ENCODE results near the gene MEGF6.

MEGF6 gene

GRCh38 chr1:3501856-3502640 lies 109.3 kb downstream of the MEGF6 start:
- no peak overlapping the region for H3K27ac ChIP-seq
- TF ChIP-seq ZFX (IDR thresholded peaks at IDR 0.05; ENCODE audit: borderline replicate concordance) (no peak), CTCF (IDR thresholded peaks at IDR 0.05) (no peak)

- no peak for TF ChIP-seq ZFX (IDR thresholded peaks at IDR 0.05; ENCODE audit: borderline replicate concordance)
- no peak for TF ChIP-seq CTCF (IDR thresholded peaks at IDR 0.05)
- no peak overlapping the region for H3K27ac ChIP-seq
These were observed 109.9 kb downstream of the MEGF6 start for GRCh38 chr1:3501437-3501836.

GRCh38 chr1:3500265-3500835 lies 111.0 kb downstream of the MEGF6 start:
- no peak overlapping the region for H3K27ac ChIP-seq
- TF ChIP-seq ZFX (IDR thresholded peaks at IDR 0.05; ENCODE audit: borderline replicate concordance), result no peak
- TF ChIP-seq CTCF (IDR thresholded peaks at IDR 0.05), result no peak

GRCh38 chr1:3499611-3500010 lies 111.7 kb downstream of the MEGF6 start:
- TF ChIP-seq ZFX (IDR thresholded peaks at IDR 0.05; ENCODE audit: borderline replicate concordance) (no peak), CTCF (IDR thresholded peaks at IDR 0.05) (no peak)
- no peak overlapping the region for H3K27ac ChIP-seq

GRCh38 chr1:3498986-3499385 lies 112.3 kb downstream of the MEGF6 start:
- no peak overlapping the region for H3K27ac ChIP-seq
- TF ChIP-seq CTCF (IDR thresholded peaks at IDR 0.05), result no peak
- TF ChIP-seq ZFX (IDR thresholded peaks at IDR 0.05; ENCODE audit: borderline replicate concordance), result no peak

GRCh38 chr1:3498246-3498930 lies 112.9 kb downstream of the MEGF6 start:
- H3K27ac ChIP-seq, result no peak overlapping the region
- TF ChIP-seq CTCF (IDR thresholded peaks at IDR 0.05), result no peak
- TF ChIP-seq ZFX (IDR thresholded peaks at IDR 0.05; ENCODE audit: borderline replicate concordance), result no peak

GRCh38 chr1:3497521-3497920 lies 113.8 kb downstream of the MEGF6 start:
- no peak for TF ChIP-seq ZFX (IDR thresholded peaks at IDR 0.05; ENCODE audit: borderline replicate concordance)
- no peak for TF ChIP-seq CTCF (IDR thresholded peaks at IDR 0.05)
- H3K27ac ChIP-seq, result no peak overlapping the region
